ENCODE data around the gene RPL28.

DNA sequence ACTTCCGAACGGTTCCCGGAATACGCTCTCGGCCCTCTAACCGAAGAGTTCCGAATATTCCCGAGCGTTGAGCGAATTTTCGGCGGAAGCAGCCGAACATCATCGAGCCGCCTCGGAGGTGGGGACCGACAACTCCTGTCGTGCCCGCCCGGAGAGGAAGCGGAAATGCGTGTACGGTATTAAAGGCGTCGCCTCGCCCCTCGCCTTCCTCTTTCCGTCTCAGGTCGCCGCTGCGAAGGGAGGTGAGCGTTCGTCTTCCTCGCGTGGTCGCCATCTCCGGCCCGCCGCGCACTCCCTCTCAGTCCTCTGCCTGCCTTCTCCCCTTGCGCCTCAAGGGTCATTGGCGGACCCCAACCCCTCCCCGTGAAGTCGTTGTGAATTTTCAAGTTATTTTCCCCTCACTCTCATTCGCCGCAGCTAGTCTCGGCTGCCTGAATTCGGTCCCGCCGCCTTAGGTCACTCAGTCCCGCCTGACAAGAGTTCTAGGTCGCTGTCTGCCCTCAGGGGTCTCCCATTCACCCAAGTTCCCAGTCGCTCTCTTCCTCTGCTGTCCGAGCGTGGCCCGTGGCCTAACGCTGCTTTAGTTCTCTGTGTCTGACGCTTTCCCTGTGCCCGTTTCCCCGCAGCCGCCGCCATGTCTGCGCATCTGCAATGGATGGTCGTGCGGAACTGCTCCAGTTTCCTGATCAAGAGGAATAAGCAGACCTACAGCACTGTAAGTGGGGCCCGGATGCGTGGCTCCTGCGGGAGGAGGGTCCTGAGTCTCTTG, at the start of gene RPL28:
- peak; percentile 100 for TF ChIP-seq POLR2AphosphoS5 (IDR thresholded peaks at IDR 0.05; ENCODE audit: low read depth)
- TF ChIP-seq, protein P1, sequence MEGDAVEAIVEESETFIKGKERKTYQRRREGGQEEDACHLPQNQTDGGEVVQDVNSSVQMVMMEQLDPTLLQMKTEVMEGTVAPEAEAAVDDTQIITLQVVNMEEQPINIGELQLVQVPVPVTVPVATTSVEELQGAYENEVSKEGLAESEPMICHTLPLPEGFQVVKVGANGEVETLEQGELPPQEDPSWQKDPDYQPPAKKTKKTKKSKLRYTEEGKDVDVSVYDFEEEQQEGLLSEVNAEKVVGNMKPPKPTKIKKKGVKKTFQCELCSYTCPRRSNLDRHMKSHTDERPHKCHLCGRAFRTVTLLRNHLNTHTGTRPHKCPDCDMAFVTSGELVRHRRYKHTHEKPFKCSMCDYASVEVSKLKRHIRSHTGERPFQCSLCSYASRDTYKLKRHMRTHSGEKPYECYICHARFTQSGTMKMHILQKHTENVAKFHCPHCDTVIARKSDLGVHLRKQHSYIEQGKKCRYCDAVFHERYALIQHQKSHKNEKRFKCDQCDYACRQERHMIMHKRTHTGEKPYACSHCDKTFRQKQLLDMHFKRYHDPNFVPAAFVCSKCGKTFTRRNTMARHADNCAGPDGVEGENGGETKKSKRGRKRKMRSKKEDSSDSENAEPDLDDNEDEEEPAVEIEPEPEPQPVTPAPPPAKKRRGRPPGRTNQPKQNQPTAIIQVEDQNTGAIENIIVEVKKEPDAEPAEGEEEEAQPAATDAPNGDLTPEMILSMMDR (IDR thresholded peaks at IDR 0.05; ENCODE audit: insufficient read depth, low read length) = no peak
